Psoas muscle (tissue), 8 donors: ENCODE results near the gene PUDP. TPM values are rescaled to one million over a fixed set of nuclear protein-coding genes. Genes with fewer than 3 reads are reported as not detected.
"Not testable (repeated sequence)": the region's sequence is repeated elsewhere in the genome, so short reads cannot be mapped to it uniquely, and the experiment has no call there.

Experiments
- ATAC-seq, 4 donors: fragments of 200-7000 bp; cut with Tn5 transposase; one replicate each; pipeline ENCODE4 v1.9.1; 2020; ENCODE audit warnings: moderate library complexity in 3 of 4, mild to moderate bottlenecking in 2 of 4
- DNase-seq, 2 donors: peaks; one replicate each; pipeline ENCODE4 v3.0.0-alpha.2; 2020
- H3K27ac ChIP-seq: fragments of 200-600 bp; one replicate; pipeline ENCODE4 v1.8.0; 2022
- H3K27me3 ChIP-seq, 3 donors: fragments of 200-600 bp in 1 of 3; one replicate each; pipeline versions ENCODE4 v1.6.1 to v1.8.0; 2013 to 2022; ENCODE audit warnings: low read length in 2 of 3, mild to moderate bottlenecking in 2 of 3, moderate library complexity in 1 of 3; ENCODE audit not compliant: insufficient read depth in 3 of 3
- H3K36me3 ChIP-seq, 2 donors: fragments of 200-600 bp in 1 of 2; one replicate each; pipeline versions ENCODE4 v1.6.1 to v1.8.0; 2013 to 2022; ENCODE audit warnings: low read depth in 1 of 2, mild to moderate bottlenecking in 1 of 2, moderate library complexity in 1 of 2; ENCODE audit not compliant: insufficient read depth in 1 of 2
- H3K4me1 ChIP-seq: fragments of 200-600 bp; one replicate; pipeline ENCODE4 v1.8.0; 2022
- H3K4me3 ChIP-seq: fragments of 200-600 bp; one replicate; pipeline ENCODE4 v1.8.0; 2022; ENCODE audit warnings: mild to moderate bottlenecking
- H3K9me3 ChIP-seq: fragments of 200-600 bp; one replicate; pipeline ENCODE4 v1.8.0; 2022
- WGBS, 3 donors: extraction: QIAGEN DNeasy Blood & Tissue Kit; methylation state at CpG; one replicate each; pipeline versions ENCODE4 v1.1.6 to v1.1.7; 2013; 5-methylcytosine and 5-hydroxymethylcytosine counted together
- intact Hi-C, 2 donors: fragments of 100-400 bp; cut with DNase I; formaldehyde crosslinking; loops; one replicate each; pipeline versions ENCODE4 v1.11.0 to v1.14.2; 2022
- polyA plus RNA-seq, 3 donors: library from polyadenylated mRNA; stranded (reverse); fragments of 200-250 nt; gene quantifications; one replicate each; pipeline ENCODE4 v1.2.3, GENCODE V29; 2013
- total RNA-seq, 4 donors: library from RNA; stranded (reverse); fragmentation: NEBNext Ultra II Directional in 2 of 4; extraction: Animal tissue kit (Norgen Biotek cat#: 25700) in 2 of 4; gene quantifications; one replicate each; pipeline versions ENCODE4 v1.2.1 to v1.2.4, GENCODE V29; 2021 to 2023
- TF ChIP-seq, protein P1 (sequence below): fragments of 200-600 bp; IDR thresholded peaks from one replicate; pipeline ENCODE4 v1.8.0; 2022; ENCODE audit warnings: antibody characterized with exemption
- donor health status: healthy with polysubstance abuse.
- donor health status: DM: no; HTN: no; CAD: no; lungs with moderate emphysema.
- donor health status: Bipolar disorder and iron deficiency.
- donor health status: healthy.
- donor health status: DM: yes; HTN: yes; CAD: no.
- donor health status: DM: no; HTN: no; CAD: no.
- donor health status: DM: no; HTN: no; CAD: no.
- donor health status: DM: yes; HTN: yes; CAD: no.

PUDP gene
- total and polyA plus RNA-seq, 7 donors = 17.2 to 34.0 (median 21.4) TPM

DNA sequence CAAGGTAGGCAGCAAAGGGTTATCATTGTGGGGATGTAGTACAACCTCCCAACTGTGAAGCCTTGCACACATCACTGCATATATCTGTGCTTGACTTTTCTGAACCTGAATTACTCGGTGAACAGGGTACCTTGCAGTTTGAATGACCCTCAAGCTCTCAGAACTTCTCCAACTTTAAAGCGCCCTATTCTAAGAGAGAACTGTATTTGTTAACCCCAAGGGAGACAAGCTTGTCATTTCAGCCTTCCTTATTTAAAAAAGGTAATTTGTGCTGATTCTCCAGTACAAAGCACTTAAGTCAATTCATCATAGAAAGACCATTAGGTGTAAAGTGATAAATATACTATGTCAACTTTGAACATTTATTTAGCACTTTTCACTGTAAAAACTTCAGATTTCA is 122.5 kb downstream of the PUDP start:
- TF ChIP-seq, protein P1, sequence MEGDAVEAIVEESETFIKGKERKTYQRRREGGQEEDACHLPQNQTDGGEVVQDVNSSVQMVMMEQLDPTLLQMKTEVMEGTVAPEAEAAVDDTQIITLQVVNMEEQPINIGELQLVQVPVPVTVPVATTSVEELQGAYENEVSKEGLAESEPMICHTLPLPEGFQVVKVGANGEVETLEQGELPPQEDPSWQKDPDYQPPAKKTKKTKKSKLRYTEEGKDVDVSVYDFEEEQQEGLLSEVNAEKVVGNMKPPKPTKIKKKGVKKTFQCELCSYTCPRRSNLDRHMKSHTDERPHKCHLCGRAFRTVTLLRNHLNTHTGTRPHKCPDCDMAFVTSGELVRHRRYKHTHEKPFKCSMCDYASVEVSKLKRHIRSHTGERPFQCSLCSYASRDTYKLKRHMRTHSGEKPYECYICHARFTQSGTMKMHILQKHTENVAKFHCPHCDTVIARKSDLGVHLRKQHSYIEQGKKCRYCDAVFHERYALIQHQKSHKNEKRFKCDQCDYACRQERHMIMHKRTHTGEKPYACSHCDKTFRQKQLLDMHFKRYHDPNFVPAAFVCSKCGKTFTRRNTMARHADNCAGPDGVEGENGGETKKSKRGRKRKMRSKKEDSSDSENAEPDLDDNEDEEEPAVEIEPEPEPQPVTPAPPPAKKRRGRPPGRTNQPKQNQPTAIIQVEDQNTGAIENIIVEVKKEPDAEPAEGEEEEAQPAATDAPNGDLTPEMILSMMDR = no peak
- H3K36me3 ChIP-seq = no peaks in the 10 kb centered on the region
- no peak overlapping the region for H3K4me3 ChIP-seq
- H3K27ac ChIP-seq = no peak overlapping the region
- DNase-seq (no peak), ATAC-seq (no peak)
- H3K4me1 ChIP-seq = no peaks in the 10 kb centered on the region
- WGBS, 3 donors = 97 to 98% (median 98%) methylated on average over 2 of the region's 2 CpGs
- no peaks in the 10 kb centered on the region for H3K27me3 ChIP-seq
- intact Hi-C loops = no loop called here
- H3K9me3 ChIP-seq = no peaks in the 10 kb centered on the region

- Histone ChIP-seq H3K36me3 (no peaks in the 10 kb centered on the region), H3K27ac (no peak overlapping the region), H3K4me1 (no peaks in the 10 kb centered on the region), H3K27me3 (no peaks in the 10 kb centered on the region), H3K4me3 (no peak overlapping the region), H3K9me3 (no peaks in the 10 kb centered on the region)
- TF ChIP-seq, protein P1 = no peak
- WGBS, 3 donors = 87 to 91% (median 87%) methylated on average over 7 of the region's 7 CpGs
- intact Hi-C loops = no loop called here
- ATAC-seq = no peak
- no peak for DNase-seq
Observed at GRCh38 chrX:7024850-7025249, 123.1 kb downstream of the PUDP start.

DNA sequence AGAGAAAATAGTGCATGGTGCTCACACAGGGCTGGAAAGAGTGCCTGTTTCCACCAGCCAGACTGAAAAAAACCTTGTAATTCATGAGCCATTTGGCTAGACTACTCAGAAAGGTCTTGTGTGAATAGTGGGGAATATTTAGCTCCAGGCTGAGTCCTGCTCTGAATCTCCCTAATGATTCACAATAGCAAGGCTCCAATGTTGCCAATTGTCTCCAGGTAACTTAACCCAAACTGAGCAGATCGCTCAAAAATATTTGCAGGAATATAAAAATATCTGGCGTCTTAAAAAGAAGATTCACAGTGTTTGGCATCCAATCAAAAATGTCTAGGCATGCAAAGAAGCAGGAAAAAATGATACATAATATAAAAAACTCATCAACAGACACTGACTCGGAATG is 125.0 kb downstream of the PUDP start:
- H3K4me3 ChIP-seq, intact Hi-C loops, H3K36me3 ChIP-seq, H3K4me1 ChIP-seq, H3K27me3 ChIP-seq, H3K9me3 ChIP-seq, H3K27ac ChIP-seq, ATAC-seq, DNase-seq: not testable (repeated sequence)
- WGBS, 3 donors = 44 to 57% (median 55%) methylated on average over 3 of the region's 3 CpGs

DNA sequence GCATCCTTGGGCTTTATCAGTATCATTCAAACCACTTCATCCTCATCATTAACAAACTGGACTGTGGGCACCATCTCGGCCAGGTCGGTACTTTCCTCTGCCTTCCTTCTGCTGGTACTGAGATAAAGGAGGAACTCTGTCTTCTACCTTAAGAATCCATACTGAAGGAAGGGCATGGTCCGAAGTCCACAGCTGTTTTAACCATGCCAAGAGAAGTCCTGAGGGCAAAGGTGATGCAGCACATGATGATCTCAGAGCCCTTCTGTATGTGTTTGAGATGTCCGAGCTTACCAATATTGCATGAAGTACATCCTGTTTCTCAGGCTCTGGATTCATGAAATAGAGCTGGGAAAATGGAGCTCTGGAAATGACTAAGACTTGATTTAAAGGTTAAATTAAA is 126.0 kb downstream of the PUDP start:
- 84 to 89% (median 87%) methylated on average over 4 of the region's 4 CpGs for whole genome bisulfite sequencing, 3 donors
- DNase-seq (no peak), ATAC-seq (no peak)
- Histone ChIP-seq H3K4me1 (no peaks in the 10 kb centered on the region), H3K4me3 (no peak overlapping the region), H3K27me3 (no peaks in the 10 kb centered on the region), H3K9me3 (no peaks in the 10 kb centered on the region), H3K27ac (no peak overlapping the region), H3K36me3 (no peaks in the 10 kb centered on the region)
- intact Hi-C loops = no loop called here
- TF ChIP-seq, protein P1 = no peak

GRCh38 chrX:7019555-7019954 is 128.4 kb downstream of the PUDP start:
- Histone ChIP-seq H3K27me3 (no peaks in the 10 kb centered on the region), H3K4me1 (no peaks in the 10 kb centered on the region), H3K4me3 (no peak overlapping the region), H3K9me3 (no peaks in the 10 kb centered on the region), H3K27ac (no peak overlapping the region), H3K36me3 (no peaks in the 10 kb centered on the region)
- WGBS, 3 donors = 85 to 94% (median 85%) methylated on average over 3 of the region's 3 CpGs
- intact Hi-C loops = no loop called here
- TF ChIP-seq, protein P1 = no peak
- ATAC-seq (no peak), DNase-seq (no peak)

GRCh38 chrX:7012262-7012834 is 135.6 kb downstream of the PUDP start:
- H3K4me1 ChIP-seq, H3K4me3 ChIP-seq, H3K27me3 ChIP-seq, ATAC-seq, DNase-seq, H3K9me3 ChIP-seq, H3K36me3 ChIP-seq, intact Hi-C loops, H3K27ac ChIP-seq: not testable (repeated sequence)
- WGBS, 3 donors = 65 to 75% (median 72%) methylated on average over 8 of the region's 8 CpGs

- ATAC-seq, H3K4me3 ChIP-seq, intact Hi-C loops, H3K4me1 ChIP-seq, H3K27ac ChIP-seq, DNase-seq, H3K27me3 ChIP-seq, H3K9me3 ChIP-seq, H3K36me3 ChIP-seq: not testable (repeated sequence)
- 93 to 94% (median 93%) methylated on average over 4 of the region's 4 CpGs for WGBS, 3 donors
Observed at GRCh38 chrX:7010897-7011296, 137.1 kb downstream of the PUDP start.

DNA sequence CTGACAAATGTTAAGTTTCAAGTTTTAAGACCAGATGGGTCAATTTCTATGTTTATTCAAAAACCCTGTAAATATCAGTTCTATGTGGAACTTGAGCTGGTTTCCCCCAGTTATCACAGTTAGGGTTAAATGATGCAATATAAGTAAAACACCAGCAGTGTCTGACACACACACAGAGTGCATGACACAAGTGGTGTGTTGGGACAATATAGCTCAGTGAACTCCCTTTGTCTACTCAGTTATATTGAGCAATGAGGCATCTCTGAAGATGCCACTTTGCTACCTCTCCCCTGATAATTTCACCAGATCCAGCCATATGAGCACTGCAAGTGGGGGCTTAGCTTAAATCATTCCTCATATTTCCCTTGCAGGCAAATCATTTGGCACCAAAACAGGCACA is 140.6 kb downstream of the PUDP start:
- H3K4me3 ChIP-seq, DNase-seq, H3K4me1 ChIP-seq, intact Hi-C loops, H3K36me3 ChIP-seq, H3K27me3 ChIP-seq, H3K9me3 ChIP-seq, H3K27ac ChIP-seq, ATAC-seq: not testable (repeated sequence)
